GM15510 (cell line): ENCODE data around the gene CDYL.

Experiments used
- POLR2A ChIP-seq: IDR thresholded peaks from 3 replicates; pipeline ENCODE4 v1.6.1; 2011; ENCODE audit warnings: borderline replicate concordance; ENCODE audit not compliant: insufficient read length; ENCODE audit errors: extremely low read depth

Gene CDYL

DNA sequence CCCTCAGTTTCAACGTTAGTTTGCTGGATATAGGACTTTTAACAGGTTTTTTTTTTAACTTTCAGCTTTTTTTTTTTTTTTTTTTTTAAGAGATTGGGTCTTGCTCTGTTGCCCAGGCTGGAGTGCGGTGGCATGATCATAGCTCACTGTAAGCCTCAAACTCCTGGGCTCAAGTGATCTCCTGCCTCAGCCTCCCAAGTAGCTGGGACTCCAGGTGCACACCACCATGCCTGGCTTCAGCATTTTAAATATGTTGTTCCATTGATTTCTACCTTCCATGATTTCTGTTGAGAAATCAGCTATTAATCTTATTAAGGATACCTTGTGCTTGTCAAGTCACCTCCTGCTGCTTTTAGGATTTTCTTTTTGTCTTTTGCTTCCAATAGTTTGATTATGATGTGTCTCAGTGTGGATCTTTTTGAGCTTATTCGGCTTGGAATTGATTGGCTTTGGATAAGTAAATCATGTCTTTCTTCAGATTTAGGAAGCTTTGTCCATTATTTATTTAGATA lies 52.0 kb downstream of the CDYL start:
- TF ChIP-seq POLR2A: no peak

DNA sequence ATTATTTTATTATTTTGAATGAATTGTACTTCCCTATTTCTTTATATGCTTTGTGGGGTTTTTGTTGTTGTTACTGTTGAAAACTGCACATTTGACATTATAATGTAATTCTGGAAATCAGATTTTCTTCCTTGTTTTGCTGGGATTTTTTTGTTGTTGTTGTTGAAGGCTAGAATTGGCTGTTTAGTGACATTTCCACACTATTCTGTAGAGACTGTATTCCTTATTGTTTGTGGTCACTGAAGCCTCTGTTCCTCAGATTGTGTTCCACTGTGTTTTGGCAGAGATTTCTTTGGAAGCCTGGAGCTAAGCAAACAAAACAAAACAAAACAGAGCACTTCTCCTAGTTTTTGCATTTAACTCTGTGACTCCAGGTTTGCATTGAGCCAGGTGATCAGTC lies 52.9 kb downstream of the CDYL start:
- no peak for TF ChIP-seq POLR2A

DNA sequence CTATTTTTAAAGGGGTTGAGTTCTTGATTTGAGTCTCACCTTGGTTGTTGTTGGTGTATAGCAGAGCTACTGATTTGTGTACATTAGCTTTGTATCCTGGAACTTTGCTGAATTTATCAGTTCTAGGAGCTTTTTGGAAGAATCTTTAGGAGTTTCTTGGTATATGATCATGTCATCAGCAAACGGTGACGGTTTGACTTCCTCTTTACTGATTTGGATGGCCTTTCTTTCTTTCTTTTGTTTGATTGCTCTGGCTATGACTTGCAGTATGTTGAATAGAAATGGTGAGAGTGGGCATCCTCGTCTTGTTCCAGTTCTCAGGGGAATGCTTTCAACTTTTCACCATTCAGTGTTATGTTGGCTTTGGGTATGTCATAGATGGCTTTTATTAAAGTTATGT lies 64.0 kb downstream of the CDYL start:
- no peak for TF ChIP-seq POLR2A

DNA sequence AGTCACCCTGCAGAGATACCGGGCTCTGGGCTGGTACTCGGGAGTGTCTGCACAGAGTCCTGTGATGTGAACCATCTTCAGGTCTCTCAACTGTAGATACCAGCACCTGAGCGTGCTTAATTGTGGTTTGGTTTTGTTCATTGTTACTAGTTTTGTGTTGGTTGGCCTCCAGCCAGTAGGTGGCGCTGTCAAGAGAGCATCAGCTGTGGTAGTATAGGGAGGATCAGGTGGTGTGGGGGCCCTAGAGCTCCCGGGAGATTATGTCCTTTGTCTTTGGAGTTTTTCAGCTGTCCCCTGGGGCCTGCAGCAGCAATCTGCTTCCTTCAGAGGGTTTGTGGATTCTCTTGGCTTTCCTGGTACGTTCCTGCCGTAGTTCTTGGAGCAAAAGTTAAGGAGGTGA lies 67.9 kb downstream of the CDYL start:
- TF ChIP-seq POLR2A: no peak

DNA sequence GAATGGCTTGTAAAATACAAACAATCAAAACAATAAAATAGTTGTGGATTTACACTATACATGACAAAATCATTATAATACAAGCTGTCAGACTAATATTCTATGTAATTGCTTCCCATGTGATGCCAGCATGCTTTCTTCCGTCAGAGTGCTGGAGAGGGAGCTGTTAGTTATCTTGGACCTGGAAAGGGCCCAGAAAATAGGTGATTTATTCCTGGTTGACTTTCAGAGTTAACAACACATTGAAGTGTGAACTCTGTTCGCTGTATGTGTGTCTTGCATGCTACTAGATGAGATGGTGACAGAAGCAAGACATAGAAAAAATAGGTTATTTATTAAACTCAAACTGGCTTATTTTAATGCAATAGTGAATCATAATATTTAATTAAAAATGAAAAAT lies 70.2 kb downstream of the CDYL start:
- no peak for TF ChIP-seq POLR2A

DNA sequence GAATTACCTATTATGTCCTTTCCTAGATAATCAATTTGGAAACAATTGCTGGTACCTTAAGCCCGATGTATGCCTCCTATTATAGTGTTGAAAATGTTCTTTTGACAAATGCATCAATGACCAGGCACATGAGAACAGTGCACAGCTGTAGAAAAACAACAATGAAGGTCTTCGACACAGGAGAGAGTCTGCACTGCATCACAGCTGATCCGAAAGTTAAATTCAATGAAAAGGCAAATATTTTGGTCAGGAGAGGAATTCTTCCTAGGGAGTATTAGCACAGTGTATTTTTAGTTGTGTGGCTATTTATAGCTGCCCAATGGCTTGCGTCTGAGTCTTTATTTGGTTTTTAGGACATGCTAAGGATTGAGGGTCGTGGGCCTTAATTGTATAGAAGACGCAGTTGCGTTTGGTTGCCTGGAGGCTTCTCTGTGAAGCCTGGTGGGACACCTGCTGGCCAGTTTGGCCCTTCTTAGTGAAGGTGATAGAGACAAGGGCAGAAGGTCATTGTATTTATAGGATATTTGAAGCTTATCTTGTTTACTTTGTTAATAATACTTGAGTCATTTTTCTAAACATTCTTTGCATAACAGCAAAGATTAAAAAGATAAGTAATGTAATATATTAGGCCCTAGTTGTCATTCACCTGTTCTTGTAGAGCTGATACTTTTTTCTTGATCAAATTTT lies 72.3 kb downstream of the CDYL start:
- no peak for TF ChIP-seq POLR2A

DNA sequence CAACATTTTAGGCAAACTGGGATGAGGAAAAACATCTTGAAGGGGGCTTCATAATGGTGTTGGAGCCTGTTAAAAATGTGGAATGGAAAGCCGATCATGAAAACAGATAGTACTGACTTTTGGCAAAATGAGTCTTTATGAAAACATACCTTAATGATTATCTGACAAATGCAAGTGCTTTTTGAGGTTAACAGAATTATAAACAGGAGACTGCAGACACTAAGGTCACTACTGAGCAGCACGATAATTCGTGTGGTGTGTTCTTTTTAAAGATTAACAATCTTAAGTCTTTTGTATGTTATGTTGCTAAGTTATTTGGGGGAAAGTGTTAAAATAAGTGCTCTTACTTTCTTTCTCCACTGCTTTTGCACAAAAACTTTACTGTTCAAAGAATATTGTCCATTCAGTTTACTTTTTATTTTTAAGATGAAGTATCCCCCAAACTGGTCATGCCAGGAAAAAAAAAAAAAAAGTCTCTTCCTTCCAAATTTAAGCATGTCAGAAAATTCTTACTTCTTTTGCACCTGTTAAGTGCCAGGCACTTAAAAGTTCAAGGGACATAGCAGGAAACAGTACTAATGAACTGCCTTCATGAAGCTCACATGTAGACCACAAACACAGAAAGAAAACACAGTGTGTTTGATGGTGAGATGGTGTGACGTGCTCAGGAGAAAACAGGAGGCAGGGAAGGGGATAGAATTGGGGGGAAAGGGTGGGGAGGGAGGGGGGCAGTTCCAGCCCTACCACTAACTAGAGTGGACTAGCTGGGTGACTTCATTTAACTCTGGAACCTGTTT lies 73.2 kb downstream of the CDYL start:
- TF ChIP-seq POLR2A: no peak

DNA sequence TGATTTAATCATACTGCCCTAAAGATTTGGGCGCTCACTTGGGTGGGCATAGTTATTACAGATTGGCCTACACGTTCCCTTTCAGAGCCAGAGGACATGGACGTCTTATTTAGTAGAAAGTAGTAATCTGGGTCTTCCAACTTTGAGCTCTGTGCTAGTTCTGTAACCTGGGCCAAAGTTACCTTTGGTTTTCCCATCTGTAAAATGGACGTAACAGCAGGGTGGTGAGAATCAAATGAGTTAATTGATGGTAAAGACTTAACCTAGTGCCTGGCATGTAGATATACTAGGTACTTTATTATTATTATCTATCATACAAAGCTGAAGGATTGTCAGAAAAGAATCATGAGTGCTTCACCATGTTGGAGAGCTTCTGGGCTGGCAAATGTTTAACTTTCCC lies 74.8 kb downstream of the CDYL start:
- no peak for TF ChIP-seq POLR2A

DNA sequence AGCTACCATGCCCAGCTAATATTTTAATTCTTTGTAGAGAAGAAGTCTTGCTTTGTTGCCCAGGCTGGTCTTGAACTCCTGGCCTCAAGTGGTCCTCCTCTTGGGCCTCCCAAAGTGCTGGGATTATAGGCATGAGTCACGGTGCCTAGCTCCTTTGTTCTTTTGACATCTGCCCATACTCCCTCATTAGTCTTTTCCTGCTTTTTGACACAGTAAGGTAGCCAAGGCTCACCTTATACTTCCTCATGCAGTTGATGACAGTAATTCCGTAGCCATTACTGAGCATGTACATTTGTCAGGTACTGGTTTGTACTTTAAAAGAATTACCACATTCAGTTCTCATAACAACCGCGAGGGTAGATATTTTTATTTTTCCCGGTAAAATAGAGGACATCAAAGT lies 76.7 kb downstream of the CDYL start:
- TF ChIP-seq POLR2A: no peak

DNA sequence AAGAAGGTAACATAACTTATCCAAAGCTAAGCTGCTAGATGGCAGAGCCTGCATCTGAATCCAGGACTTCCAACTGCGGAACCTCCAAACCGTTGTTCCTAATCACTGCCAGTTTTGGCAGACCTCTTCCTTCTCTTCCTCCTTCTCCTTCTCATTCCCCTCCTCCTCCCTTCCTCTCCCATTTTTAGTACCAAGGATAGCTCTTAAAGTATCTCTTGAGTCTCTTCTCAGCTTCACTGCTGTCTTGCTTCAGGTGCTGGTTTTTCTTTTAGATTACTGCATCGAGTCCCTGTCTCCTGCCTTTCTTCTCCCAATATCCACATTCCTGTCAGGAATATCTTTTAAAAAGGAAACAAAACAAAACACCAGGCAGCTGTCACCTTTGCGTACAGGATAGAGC lies 77.1 kb downstream of the CDYL start:
- TF ChIP-seq POLR2A: no peak

DNA sequence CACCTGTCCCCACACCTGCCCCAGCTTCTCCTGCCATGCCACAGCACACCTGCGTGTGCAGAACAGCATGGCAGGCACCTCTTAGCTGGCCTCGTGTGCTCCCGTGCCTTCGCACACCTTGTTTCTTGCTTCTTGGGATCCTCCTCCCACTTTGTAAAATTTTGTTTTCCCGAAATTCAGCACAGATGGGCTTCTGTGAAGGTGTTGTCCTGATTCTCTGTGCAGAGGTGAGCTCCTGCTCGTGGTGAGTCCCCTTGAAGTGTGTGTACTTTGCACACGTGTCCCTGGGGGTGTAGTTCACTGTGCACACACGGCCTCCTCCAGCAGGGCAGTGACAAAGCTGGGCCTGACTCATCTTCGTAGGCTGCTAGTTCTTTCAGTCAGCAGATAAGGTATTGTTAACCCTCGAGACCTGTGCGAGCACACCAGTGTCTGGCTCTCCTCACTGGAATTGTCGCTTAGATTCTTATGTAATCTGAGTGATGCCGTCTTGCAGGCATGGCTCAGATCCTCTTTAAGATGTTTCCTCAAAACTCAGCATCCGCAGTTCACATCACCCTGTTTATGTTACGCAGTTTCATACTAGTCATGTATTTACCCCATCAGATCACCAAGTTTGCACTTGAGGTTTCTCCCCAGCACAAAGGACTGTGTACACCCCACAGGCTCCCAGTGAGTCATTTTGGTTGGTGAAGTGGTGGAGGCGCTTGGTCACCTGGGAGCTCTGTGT lies 77.7 kb downstream of the CDYL start:
- TF ChIP-seq POLR2A: no peak

DNA sequence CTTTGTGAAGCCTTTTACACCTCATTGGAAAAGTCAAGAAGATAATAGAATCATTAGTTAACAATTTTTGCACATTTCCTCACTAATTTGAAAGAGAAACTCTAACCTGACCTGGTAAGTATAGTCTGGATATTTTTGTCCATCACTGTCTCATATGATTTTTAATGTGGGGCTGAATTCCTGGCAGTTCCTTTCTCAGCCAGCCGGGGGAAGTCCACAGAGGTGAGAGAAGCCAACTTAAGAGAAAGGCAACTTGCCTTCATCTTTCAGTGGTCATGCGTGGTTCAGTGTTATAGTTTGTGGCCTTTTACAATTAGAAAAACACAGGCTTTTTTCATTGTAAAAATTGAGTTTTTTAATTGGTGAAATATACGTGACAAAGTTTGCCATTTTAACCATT lies 80.6 kb downstream of the CDYL start:
- TF ChIP-seq POLR2A: no peak

DNA sequence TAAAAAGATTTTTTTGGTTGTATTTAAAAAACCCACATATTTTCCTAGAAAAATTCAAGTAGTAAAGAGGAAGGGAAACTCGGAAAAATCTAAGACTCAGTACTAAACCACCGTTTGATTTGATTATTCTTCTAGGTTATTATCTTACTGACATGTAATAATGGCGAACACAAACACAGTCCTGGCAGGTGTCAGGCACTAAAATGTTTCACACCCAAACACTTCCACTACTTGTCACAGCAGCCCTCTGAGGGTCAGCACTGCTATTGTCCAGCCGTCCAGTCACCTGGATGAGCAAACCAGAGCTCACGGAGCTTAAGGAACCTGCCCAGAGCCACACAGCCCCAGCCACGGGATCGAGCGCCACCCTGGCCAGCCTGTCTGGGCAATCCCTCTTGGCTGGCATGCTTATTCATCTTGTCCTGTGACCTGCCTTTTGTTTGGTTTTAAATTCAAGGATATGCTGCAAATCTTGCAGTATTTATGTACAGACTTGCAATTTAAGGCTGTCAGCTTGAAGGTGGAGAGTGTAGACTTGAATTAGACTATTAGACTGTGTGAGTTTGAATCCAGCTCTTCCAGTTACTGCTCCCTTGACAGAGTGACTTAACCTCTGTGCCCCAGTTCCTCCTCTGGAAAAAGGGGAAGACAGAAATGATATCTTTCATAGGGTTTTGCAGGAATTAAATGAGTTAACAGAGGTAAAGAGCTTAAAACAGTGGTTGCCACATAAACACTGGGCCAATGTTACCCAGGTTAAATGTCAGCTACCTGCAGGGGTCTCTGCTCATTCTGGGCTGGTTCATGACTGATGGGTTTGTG lies 82.2 kb downstream of the CDYL start:
- no peak for TF ChIP-seq POLR2A

DNA sequence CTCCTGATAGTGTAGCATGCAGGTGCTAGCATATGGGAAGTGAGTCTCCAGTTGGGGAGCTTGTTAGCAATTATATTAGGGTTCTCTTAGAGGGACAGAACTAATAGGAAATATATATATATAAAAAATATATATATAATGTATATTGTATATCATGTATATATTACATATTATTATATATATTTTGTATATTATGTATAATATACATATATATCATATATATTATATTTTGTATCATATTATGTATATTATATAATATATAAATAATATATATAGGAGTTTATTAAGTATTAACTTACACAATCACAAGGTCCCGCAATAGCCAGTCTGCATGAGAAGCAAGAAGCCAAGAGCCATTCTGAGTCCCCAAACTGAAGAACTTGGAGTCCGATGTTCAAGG lies 84.2 kb downstream of the CDYL start:
- TF ChIP-seq POLR2A: no peak
